COR-L47 (cell line): ENCODE measurements around the gene TTC12.

Source experiments
- DNase-seq: peaks from one replicate; lab custom pipeline; 2025; lab: John Stamatoyannopoulos, UW

The TTC12 gene

DNA sequence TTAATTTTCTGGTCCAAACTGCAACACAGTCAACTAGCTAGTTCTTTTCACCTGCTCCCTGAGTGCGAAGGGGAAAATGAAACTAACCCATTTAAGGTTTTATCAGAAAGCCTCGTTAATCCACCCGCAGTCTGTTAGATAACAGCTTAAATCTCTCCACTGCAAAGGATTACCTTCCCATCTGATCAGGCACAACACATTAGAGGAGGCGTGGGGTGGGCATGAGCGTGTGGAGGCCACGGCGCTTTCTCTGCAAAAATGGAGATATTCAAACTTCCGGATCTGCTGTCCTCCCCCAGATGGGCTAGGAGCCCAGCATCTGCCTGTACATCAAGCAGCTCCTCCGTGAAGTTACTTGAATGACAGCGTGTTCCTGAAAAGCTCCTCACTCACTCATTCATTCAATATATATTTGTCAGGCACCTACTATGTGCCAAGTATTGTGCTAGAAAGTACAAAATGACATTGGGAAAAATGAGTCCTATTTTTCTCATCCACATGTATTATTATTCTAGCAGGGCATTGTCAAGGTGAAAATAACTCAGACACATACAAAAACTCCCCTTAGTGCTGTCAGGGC, 59.7 kb downstream of the TTC12 start:
- no peak for DNase-seq

DNA sequence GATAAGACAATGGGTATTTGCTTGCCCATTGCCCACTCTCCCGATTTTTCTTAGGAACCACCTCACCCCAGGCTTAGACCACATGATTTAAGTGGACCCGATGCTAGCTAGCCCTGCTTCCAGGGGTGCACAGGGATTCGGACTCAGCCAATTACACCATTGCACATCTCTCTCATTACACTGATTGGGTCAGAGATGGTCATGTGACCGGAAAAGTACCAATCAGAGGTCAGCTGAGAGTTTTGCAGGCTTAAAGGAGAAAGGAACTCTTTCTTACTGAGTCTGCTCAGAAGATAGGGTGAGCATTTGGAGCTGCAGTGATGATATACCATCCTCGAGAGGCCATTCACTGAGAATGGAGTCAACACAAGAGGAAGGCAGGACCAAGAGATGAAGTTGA, 61.0 kb downstream of the TTC12 start:
- DNase-seq, result no peak

DNA sequence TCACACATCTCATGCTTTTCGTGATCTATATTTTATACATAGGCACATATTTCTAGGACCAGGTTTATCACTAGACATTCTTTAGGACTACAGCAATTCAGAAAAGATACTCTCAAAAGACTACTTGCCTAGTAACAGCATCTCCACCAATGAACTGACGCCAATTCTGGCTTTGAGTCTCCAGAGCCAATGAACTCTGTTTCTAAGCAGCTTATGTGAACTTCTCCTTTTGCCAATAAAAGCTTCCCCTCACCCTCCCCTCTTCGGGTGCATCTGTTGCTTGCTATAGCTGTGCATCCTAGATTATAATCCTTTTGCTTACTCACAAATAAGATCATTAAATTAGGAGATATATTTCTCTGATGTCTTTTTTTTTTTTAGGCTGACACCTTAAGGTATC, 61.8 kb downstream of the TTC12 start:
- no peak for DNase-seq

DNA sequence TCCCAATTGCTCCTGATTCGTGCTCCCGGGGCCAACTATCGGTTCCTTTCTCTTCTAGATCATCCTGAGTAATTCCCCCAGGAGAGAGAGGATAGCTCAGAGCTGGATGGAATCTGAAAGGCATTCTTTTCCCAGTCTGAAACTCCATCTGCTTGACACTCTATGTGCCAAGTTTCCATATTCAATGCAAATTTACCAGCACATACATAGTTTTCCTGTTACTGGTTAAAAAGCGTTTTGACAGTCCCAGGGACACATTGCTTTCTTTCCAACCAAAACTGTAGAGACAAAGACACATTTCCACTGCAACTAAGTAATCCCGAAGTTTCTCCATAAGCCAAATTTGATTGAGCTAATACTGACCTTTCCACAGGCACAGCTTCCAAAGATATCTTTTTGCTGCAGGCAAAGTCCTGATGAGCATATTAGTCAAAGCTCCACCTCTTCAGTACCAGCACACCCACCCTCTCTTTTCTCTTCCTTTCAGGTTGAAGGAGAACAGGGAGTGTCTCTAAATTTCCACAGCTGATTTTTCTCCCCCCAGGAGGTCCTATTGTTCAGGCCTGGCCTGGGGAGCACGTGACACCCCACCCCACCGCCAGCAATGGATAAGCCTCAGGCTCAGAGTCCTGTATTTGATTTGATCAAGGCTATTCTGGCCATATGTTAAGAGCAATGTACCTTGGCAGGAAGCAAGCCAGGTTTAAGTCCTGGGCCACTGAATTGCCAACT, 63.5 kb downstream of the TTC12 start:
- peak; percentile 78 for DNase-seq

DNA sequence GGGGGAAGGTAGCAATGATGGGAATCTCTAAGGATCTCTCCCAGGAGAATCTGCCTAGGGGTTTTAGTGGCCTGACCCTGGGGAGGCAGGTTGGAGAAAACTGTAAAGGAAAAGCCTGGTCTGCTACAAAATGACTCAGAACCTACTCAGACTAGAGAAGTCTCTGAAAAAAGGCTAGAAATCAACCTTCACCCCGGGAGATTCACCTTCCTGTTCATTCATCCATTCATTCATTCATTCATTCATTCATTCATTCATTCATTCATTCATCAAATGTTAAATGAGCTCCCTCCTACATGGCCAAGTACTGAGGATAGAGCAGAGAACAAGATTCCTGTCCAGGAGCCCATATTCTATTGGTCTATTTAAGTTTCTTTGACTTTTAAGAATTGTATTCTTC, 64.3 kb downstream of the TTC12 start:
- DNase-seq, result no peak

DNA sequence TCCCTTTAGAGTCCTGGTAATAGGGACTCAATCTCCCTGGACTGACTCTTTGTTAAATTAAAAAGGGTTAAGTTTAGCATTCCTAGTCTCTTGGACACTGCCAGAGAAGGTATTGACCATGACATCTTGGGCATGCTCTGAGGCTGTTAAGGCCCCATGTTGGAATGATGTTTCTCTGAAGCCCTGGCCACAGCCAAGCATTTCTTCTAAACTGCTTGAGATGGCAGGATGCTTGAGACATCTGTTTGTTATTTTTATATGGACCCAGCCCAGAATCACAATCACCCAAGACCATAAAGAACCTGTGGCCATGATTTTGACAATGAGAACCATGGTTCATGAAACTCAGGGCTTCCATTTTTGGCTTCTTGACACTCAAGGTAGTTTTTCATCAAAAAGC, 67.7 kb downstream of the TTC12 start:
- DNase-seq, result no peak

DNA sequence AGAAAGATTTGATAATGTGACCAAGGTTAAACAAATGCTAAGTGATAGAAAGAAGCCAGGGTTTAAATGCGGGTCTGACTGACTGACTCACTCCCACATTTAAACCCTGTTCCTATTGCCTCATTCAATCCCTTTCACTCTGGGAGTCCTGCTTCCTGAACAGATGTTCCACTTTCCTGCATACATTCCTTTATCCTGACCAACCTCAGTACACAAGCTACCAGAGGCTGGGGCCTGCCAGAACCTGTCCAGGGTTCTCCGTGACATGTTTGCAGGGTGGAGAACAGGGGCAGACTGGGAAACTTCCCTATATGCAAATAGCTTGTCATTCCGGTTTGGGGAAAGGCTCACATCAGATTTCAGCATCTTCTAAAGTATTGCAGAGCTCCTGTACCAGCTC, 70.2 kb downstream of the TTC12 start:
- no peak for DNase-seq

DNA sequence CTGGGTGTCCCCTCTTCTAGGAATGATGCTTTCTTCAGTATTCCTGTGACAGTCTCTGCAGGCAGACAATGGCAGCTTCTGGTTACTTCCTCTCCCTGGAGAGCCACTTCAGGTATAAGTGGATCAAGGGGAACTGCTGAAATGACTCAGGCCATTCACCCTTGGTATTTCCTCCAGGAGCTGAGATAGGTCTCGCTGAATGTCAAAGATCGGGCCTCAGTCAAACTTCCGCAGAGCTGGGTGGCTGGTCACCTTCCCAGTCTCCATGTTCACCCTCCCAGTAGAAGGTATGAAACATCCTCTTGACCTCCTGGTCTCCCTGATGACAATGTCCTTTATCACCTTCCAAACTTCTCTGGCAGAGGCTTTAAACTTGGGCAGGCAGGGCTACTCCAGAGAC, 71.4 kb downstream of the TTC12 start:
- DNase-seq, result no peak

DNA sequence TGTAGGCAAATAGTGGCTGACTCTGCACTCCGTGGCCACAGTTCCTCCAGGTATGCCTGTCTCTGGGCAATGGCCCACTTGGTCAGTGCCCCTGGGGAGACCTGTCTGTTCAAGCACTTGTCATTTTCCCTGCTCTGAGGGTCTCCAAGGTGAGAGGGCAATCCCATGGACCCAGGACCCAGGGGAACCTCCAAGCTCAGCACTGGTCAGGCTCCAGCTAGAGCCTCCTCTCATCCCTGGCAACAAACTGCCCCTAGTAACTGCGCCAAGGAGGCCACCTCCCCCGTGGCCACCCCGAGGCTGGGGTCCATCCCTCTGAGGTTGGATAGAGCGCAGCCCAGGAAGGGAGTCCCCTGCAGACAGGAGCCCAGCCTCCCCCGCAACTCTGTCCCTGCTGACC, 72.5 kb downstream of the TTC12 start:
- DNase-seq, result no peak

DNA sequence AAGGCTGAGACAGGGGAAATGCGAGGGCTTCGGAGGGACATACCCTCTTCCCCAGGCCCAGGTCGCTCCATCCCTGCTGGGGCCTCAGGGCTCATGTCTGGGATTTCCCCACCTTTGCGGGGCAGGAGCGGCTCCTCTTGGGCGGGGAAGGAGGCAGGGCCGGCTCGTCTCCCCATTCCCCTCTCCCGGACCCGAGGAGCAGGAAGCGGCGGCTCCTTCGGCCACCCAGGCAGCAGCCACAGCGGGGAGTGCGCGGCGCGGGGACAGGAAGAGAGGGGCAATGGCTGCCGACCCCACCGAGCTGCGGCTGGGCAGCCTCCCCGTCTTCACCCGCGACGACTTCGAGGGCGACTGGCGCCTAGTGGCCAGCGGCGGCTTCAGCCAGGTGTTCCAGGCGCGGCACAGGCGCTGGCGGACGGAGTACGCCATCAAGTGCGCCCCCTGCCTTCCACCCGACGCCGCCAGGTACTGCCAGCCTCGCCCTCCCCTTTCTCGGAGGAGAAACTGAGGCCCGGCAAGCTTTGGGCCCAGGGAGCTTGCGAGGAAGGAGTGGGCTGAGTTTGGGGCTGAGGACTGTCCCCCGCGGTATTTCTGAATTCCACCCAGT, 73.3 kb downstream of the TTC12 start, which contains the start of gene ANKK1:
Gene ANKK1 (plus strand): TSS at position 175 of the 607 bp plus-strand sequence. CDS start 106 bp downstream, at position 281.
- no peak for DNase-seq

DNA sequence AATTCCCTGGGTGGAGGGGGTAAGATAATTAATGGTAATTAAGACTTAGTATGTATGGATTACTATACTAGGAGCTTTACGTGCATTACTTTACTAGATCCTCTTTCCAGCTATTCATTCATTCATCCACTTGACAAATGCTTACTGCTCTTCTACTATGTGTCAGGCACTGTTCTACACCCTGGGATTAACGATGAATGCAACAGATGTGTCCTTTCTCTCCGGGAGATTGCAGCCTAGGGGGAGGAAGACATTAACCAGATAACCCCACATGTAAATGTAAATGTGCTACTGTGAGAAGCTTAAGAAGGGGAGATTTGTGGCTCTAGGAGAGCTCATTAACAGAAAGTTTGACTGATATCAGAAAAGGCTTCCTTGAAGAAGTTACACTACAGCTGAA, 74.9 kb downstream of the TTC12 start:
- no peak for DNase-seq

DNA sequence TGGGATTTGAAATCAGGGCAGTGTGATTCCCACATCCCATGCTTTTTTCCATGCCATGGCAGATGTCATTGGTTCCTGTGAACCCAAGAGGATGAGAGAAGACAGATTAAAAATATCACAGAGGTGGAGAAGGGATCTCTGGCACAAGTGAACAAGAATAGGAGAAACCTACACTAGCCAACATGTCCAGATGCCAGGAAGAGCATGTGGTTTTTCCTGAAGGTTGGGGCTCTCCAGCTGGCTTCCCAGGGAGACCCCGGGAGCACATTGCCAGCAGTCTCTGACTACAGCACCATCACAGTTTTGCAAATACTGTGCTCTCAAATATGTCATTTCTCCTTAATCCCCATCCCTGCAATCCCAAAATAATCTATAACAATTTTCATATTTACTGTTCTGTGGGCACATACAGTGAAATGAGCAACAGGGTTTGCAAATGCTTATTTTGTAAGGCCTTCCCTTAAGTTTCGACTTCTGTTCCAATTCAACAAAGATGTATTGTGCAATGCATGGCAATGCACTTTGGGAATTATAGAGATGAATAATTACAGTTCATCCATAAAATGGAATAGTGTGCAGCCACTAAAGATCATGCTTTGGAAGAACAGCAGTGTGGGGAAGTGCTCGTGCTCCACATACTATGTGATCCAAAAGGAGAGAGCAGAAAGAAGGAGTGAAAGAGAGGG, 78.0 kb downstream of the TTC12 start:
- no peak for DNase-seq

DNA sequence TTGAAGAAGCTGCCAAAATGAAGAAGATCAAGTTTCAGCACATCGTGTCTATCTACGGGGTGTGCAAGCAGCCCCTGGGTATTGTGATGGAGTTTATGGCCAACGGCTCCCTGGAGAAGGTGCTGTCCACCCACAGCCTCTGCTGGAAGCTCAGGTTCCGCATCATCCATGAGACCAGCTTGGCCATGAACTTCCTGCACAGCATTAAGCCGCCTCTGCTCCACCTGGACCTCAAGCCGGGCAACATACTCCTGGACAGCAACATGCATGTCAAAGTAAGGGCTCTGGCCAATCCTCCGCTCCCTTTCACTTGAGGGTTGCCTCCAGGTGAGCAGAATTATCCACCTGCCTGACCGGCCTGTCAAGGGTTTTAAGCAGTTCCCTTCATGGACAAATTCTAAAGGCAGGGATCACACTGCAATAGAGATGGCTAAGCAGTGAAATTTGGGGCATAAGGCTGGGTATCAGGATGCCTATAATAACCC, 79.2 kb downstream of the TTC12 start:
- no peak for DNase-seq

DNA sequence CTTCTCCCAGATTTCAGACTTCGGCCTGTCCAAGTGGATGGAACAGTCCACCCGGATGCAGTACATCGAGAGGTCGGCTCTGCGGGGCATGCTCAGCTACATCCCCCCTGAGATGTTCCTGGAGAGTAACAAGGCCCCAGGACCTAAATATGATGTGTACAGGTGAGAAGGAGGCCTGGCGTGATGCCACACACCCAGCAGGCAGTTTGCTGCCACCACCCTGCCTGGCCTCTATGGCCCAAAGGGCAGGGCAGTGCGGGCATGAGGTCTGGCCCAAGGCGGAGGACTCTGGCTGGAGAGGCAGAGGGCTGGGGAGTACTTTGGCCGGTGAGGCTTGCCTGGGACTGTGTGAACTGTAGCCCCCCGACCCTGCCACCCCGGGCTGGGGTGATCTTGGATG, 80.5 kb downstream of the TTC12 start:
- no peak for DNase-seq

DNA sequence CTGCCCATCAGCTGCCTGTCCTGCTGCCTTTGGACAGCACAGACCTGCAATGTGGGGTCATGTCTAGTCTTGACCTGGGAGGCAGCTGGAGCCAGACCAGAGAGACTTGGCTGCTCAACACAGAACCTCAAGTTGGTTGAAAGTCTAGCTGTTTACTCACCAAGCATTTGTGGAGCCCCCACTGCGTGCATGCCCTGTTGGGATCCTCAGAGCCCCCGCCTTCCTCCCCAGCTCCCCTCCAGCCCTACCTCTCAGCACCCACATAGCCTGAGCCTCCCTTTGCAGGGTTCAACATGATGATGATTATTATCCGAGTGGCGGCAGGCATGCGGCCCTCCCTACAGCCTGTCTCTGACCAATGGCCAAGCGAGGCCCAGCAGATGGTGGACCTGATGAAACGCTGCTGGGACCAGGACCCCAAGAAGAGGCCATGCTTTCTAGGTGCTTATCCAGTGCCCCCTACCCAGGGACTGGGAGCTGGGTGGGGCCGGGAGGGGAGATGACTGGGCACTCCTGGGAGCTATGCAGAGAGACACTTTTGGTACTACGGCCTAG, 81.5 kb downstream of the TTC12 start:
- DNase-seq, result no peak

DNA sequence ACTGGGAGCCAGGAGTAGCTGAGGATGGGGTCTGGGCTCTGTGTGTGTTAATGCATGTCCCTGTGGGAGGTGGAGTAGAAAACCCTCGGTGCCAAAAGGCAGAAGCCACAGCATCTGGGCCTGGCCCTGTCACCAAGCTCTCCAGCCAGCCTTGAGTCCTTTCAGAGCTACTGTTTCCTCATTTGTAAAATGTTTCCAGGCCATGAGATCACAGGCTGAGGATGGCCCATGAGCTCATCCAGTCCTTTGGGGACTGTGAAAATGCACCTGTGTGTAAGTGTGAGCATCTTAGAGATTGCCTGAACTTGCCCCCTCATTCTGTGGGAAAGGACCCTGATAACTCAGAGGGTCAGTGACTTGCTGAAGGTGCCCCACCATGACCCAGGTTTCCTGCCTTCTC, 82.3 kb downstream of the TTC12 start:
- no peak for DNase-seq

DNA sequence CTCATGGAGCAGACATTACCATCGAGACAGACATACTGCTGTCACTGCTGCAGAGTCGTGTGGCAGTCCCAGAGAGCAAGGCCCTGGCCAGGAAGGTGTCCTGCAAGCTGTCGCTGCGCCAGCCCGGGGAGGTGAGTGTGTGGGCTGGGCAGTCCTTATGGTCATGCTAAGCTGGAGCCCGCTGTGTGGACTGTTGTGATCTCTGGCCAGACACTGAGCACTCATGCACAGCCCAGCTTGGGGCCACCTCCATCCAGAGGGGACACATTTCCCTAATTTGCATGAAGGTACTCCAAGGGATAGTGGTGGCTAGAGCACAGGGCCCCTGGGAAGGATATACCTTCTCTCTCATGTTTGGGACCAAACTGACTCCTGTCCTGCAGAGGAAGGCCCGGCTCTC, 82.8 kb downstream of the TTC12 start:
- DNase-seq, result no peak

DNA sequence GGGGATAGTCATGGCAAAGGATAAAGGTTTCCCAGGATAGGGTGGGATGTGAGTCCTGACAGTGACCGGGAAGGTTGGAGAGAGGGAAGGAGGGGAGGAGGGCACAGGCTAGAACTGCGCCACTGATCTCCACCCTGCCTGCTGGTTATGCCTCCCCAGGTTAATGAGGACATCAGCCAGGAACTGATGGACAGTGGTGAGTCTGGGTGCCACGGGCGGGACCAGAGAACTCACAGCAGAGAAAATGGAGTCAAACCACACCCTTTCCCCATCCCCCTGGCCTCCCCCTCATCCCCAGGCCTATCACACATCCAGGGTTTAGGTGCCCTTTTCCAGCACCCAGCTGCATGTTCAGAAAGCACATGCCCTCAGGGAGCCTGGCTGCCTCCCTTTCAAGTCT, 83.4 kb downstream of the TTC12 start:
- no peak for DNase-seq

DNA sequence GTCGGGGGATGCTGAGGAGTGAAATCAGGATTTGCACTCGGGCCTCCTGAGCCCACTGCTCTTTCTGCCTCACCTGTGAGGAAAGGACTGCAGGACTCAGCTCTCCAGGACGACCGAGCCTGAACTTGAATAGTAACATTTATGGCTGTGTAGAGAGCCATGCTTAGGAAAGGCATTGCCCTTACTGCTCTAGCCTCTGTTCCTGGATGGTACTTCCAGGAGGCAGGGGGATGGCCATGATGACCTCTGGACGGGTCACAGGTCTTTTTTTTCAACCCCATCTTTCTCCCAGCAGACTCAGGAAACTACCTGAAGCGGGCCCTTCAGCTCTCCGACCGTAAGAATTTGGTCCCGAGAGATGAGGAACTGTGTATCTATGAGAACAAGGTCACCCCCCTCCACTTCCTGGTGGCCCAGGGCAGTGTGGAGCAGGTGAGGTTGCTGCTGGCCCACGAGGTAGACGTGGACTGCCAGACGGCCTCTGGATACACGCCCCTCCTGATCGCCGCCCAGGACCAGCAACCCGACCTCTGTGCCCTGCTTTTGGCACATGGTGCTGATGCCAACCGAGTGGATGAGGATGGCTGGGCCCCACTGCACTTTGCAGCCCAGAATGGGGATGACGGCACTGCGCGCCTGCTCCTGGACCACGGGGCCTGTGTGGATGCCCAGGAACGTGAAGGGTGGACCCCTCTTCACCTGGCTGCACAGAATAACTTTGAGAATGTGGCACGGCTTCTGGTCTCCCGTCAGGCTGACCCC, 84.5 kb downstream of the TTC12 start:
- no peak for DNase-seq

DNA sequence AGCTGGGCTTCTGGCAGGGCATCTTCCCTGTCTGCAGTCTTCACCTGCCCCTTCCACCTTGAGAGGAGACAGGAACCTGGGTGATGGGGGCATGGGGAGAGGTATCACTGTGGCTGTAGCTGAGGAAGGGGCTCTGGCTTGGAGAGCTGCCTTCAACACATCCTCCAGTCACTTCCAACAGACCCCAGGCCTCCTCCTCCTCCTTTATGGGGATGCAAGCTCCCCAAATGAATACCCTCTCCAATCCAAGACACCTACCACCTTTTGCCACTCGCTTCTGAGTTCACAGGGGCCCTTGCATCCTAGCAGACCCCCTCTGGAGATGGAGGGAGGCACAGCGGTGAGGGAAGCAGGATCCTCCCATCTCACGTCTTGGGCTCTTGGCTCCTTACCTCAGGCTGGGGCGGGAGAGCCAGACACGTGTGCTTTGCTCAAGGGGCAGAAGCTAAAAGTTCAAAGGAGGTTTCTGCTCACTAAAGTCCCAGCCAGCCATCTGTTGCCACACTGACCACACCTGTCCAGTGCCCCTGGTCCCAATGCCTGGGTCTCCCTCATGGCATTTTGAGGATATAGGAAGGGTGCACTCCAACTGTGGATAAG, 86.3 kb downstream of the TTC12 start:
- DNase-seq, result no peak

DNA sequence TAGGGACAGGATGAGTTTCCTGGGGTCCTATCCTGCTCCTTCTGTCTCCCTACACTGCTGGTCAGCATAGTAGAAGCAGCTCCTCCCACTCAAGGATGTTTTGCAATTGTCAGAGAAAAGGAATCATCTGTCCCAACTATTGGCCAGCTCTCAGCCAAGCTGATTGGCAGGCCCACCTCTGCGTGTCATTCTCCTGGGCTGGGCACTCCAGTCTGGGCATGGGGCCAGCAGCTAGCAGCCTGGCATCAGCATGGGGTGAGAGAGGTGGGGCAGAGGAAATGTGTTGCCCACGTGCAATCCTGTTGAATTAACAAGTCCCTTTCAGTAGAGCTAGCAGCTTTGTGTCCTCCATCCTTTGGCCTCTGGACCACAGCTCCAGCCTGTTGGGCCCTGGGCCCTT, 87.3 kb downstream of the TTC12 start:
- peak; percentile 97 for DNase-seq
